Suprapubic skin (tissue), 4 donors: ENCODE measurements around the gene NEK11.

Source experiments
- CTCF ChIP-seq, 2 donors: fragments of 200-600 bp in 1 of 2; fragments of 450-650 bp in 1 of 2; sonication (generic) in 1 of 2; IDR thresholded peaks; one replicate each; pipeline ENCODE4 v1.5.1; 2016 to 2019; ENCODE audit warnings: antibody characterized with exemption in 2 of 2, mild to moderate bottlenecking in 1 of 2, moderate library complexity in 1 of 2
- EP300 ChIP-seq: sonication (generic); formaldehyde crosslinking; IDR thresholded peaks from one replicate; pipeline ENCODE4 v1.6.1; 2017; ENCODE audit warnings: antibody characterized with exemption
- POLR2A ChIP-seq, 2 donors: fragments of 450-650 bp; IDR thresholded peaks; one replicate each; pipeline ENCODE4 v1.6.1; 2017; ENCODE audit warnings: antibody characterized with exemption in 2 of 2, mild to moderate bottlenecking in 2 of 2, moderate library complexity in 2 of 2
- POLR2AphosphoS5 ChIP-seq, 3 donors: sonication (generic); formaldehyde crosslinking; IDR thresholded peaks; one replicate each; pipeline ENCODE4 v1.6.1; 2017; ENCODE audit warnings: antibody characterized with exemption in 3 of 3

- no peak for TF ChIP-seq CTCF (IDR thresholded peaks at IDR 0.05)
- TF ChIP-seq POLR2AphosphoS5 (IDR thresholded peaks at IDR 0.05): no peak
- no peak for TF ChIP-seq EP300
- no peak for TF ChIP-seq POLR2A (IDR thresholded peaks at IDR 0.05)
Observed at GRCh38 chr3:131218196-131218595, 191.5 kb downstream of the NEK11 start.
